CD14-positive monocyte (primary cell): Measurements from ENCODE around the gene SLC35F2. TPM values are rescaled to one million over a fixed set of nuclear protein-coding genes. Genes with fewer than 3 reads are reported as not detected.
A peak's percentile ranks its signal among the peaks of the same experiment; 100 is the strongest.

Experiments
- DNase-seq, 3 donors: peaks; one replicate each; pipeline ENCODE4 v3.0.0-alpha.2; 2011 to 2022
- H2AFZ ChIP-seq: 2 replicates; pipeline ENCODE4 v1.6.0; 2012; ENCODE audit warnings: mild to moderate bottlenecking, low read depth, low read length, inconsistent platforms; ENCODE audit not compliant: insufficient read depth, poor library complexity, severe bottlenecking
- H3K27ac ChIP-seq, 2 donors: 1 replicate in 1 of 2; 2 replicates in 1 of 2; pipeline ENCODE4 v1.5.1; 2012 to 2013; ENCODE audit warnings: low read length in 2 of 2, control low read depth in 1 of 2, inconsistent platforms in 1 of 2, low read depth in 1 of 2, mild to moderate bottlenecking in 1 of 2
- H3K27me3 ChIP-seq, 2 donors: one replicate each; pipeline versions ENCODE4 v1.6.0 to v1.6.1; 2011 to 2013; ENCODE audit warnings: low read length in 2 of 2; ENCODE audit not compliant: control insufficient read depth in 2 of 2, insufficient read depth in 2 of 2
- H3K36me3 ChIP-seq, 2 donors: replicated peaks in 1 of 2; 1 replicate in 1 of 2; 2 replicates in 1 of 2; pipeline versions ENCODE4 v1.5.1 to v1.6.1; 2012 to 2013; ENCODE audit warnings: low read length in 2 of 2, control low read depth in 1 of 2, inconsistent platforms in 1 of 2, mild to moderate bottlenecking in 1 of 2; ENCODE audit not compliant: insufficient read depth in 2 of 2, control insufficient read depth in 1 of 2
- H3K4me1 ChIP-seq, 2 donors: 1 replicate in 1 of 2; 2 replicates in 1 of 2; pipeline versions ENCODE4 v1.5.1 to v1.6.1; 2012 to 2013; ENCODE audit warnings: low read length in 2 of 2, control low read depth in 1 of 2, inconsistent platforms in 1 of 2, mild to moderate bottlenecking in 1 of 2, moderate library complexity in 1 of 2; ENCODE audit not compliant: insufficient read depth in 2 of 2, control insufficient read depth in 1 of 2
- H3K4me2 ChIP-seq: replicated peaks from 2 replicates; pipeline ENCODE3; 2012; ENCODE audit warnings: low read length, moderate library complexity, mild to moderate bottlenecking; ENCODE audit not compliant: poor library complexity, severe bottlenecking; ENCODE audit errors: extremely low read depth
- H3K4me3 ChIP-seq, 3 experiments: fragments of 200-600 bp in 1 of 3; sonication (generic) in 1 of 3; replicated peaks in 1 of 3; 1 replicate in 2 of 3; 2 replicates in 1 of 3; pipeline ENCODE4 v1.5.1; 2011 to 2013; ENCODE audit warnings: low read length in 3 of 3, mild to moderate bottlenecking in 3 of 3, control low read depth in 2 of 3, low read depth in 2 of 3, inconsistent platforms in 1 of 3, moderate library complexity in 1 of 3
- H3K79me2 ChIP-seq: 2 replicates; pipeline ENCODE4 v1.6.0; 2012; ENCODE audit warnings: mild to moderate bottlenecking, control low read depth, inconsistent platforms, low read length, moderate library complexity; ENCODE audit not compliant: insufficient read depth
- H3K9ac ChIP-seq: 2 replicates; pipeline ENCODE4 v1.6.0; 2017; ENCODE audit warnings: low read length, mild to moderate bottlenecking; ENCODE audit not compliant: insufficient read depth, poor library complexity, severe bottlenecking
- H3K9me3 ChIP-seq, 2 donors: replicated peaks in 1 of 2; 1 replicate in 1 of 2; 2 replicates in 1 of 2; pipeline versions ENCODE4 v1.5.1 to v1.6.1; 2012 to 2013; ENCODE audit warnings: low read length in 2 of 2, control low read depth in 1 of 2; ENCODE audit not compliant: control insufficient read depth in 1 of 2, insufficient read depth in 1 of 2
- H4K20me1 ChIP-seq: 2 replicates; pipeline ENCODE4 v1.6.0; 2012; ENCODE audit warnings: mild to moderate bottlenecking, low read length, control low read depth, moderate library complexity; ENCODE audit not compliant: insufficient read depth
- H3K27ac Mint-ChIP-seq, 7 donors: one replicate each; pipeline ENCODE4 v1.8.0; 2020; ENCODE audit warnings: mild to moderate bottlenecking in 7 of 7, mixed read lengths in 7 of 7, moderate library complexity in 6 of 7, inconsistent platforms in 2 of 7
- H3K27me3 Mint-ChIP-seq, 3 donors: one replicate each; pipeline ENCODE4 v1.8.0; 2021 to 2022; ENCODE audit warnings: low read depth in 3 of 3, mild to moderate bottlenecking in 3 of 3, mixed read lengths in 3 of 3, moderate library complexity in 3 of 3, inconsistent platforms in 1 of 3
- H3K36me3 Mint-ChIP-seq, 2 donors: one replicate each; pipeline ENCODE4 v1.8.0; 2020; ENCODE audit warnings: mixed read lengths in 2 of 2, inconsistent platforms in 1 of 2, mild to moderate bottlenecking in 1 of 2
- H3K4me1 Mint-ChIP-seq: one replicate; pipeline ENCODE4 v1.8.0; 2020; ENCODE audit warnings: mild to moderate bottlenecking, mixed read lengths
- H3K4me3 Mint-ChIP-seq, 2 donors: one replicate each; pipeline ENCODE4 v1.8.0; 2020; ENCODE audit warnings: mild to moderate bottlenecking in 2 of 2, mixed read lengths in 2 of 2, moderate library complexity in 1 of 2
- H3K9me3 Mint-ChIP-seq, 7 donors: one replicate each; pipeline ENCODE4 v1.8.0; 2020 to 2022; ENCODE audit warnings: mixed read lengths in 7 of 7, mild to moderate bottlenecking in 6 of 7, moderate library complexity in 6 of 7, inconsistent platforms in 2 of 7
- CTCF ChIP-seq: fragments of 200-600 bp; IDR thresholded peaks from one replicate; pipeline ENCODE4 v1.8.0; 2022; ENCODE audit warnings: antibody characterized with exemption, mild to moderate bottlenecking
- WGBS: methylation state at CpG from one replicate; pipeline ENCODE4 v1.1.5; 2013; ENCODE audit warnings: missing lambda C conversion rate; ENCODE audit not compliant: insufficient coverage; 5-methylcytosine and 5-hydroxymethylcytosine counted together
- intact Hi-C, 2 donors: fragments of 100-400 bp; cut with micrococcal nuclease; formaldehyde crosslinking; loops; one replicate each; pipeline versions ENCODE4 v1.15.0 to v1.15.1; 2023
- polyA plus RNA-seq, 3 donors: library from polyadenylated mRNA; depleted of rRNA in 1 of 3; unstranded in 2 of 3; stranded (reverse) in 1 of 3; fragments of 300-500 nt in 2 of 3; fragments of >200 nt in 1 of 3; fragmentation: Illumina TruSeq in 2 of 3; gene quantifications; 1 replicate in 2 of 3; 2 replicates in 1 of 3; pipeline ENCODE4 v1.2.3, GENCODE V29; 2012 to 2021

Gene SLC35F2
- polyA plus RNA-seq, 3 donors: 0.24 to 0.25 TPM; not detected in 1

DNA sequence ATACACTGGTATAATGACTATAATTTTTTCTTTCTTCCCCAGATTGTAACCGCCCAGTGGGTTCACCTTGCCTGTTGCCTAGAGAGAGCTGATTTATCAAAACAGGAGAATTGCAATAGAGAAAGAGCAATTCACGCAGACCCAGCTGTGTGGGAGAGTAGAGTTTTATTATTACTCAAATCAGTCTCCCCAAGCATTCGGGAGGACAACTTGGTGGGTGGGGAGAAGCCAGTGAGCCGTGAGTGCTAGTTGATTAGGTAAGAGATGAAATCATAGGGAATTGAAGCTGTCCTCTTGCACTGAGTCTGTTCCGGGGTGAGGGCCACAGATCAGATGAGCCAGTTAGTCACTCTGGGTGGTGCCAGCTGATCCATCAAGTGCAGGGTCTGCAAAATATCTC, 73.2 kb downstream of the SLC35F2 start:
- H3K79me2 ChIP-seq: no peaks in the 10 kb centered on the region
- intact Hi-C loops: no loop called here
- H3K9ac ChIP-seq: no peak overlapping the region
- TF ChIP-seq CTCF: no peak
- H3K4me3 ChIP-seq: no peak overlapping the region
- Mint-ChIP-seq H3K4me1 (no peaks in the 10 kb centered on the region), H3K4me3 (no peak overlapping the region), H3K27me3 (peaks cover 0 to 7% (median 4%) of the 10 kb centered on the region in 3 donors), H3K9me3 (no peaks in the 10 kb centered on the region), H3K27ac (peak overlapping the region in 1 of 7 donors; percentile 62), H3K36me3 (no peaks in the 10 kb centered on the region)
- no peaks in the 10 kb centered on the region for H3K36me3 ChIP-seq
- no peak overlapping the region for H3K27ac ChIP-seq
- no peaks in the 10 kb centered on the region for H3K9me3 ChIP-seq
- no peaks in the 10 kb centered on the region for H3K27me3 ChIP-seq
- no peak for DNase-seq
- 78% methylated on average over 2 of the region's 5 CpGs for WGBS
- H4K20me1 ChIP-seq: no peaks in the 10 kb centered on the region
- no peak overlapping the region for H3K4me2 ChIP-seq
- H3K4me1 ChIP-seq: no peaks in the 10 kb centered on the region
- H2AFZ ChIP-seq: no peak overlapping the region

- no peaks in the 10 kb centered on the region for H3K4me1 ChIP-seq
- TF ChIP-seq CTCF: no peak
- no peak overlapping the region for H3K27ac Mint-ChIP-seq
- no peak overlapping the region for H3K4me3 Mint-ChIP-seq
- intact Hi-C loops: no loop called here
- H3K4me3 ChIP-seq: no peak overlapping the region
- H3K9ac ChIP-seq: no peak overlapping the region
- no peaks in the 10 kb centered on the region for H4K20me1 ChIP-seq
- no peaks in the 10 kb centered on the region for H3K36me3 Mint-ChIP-seq
- H3K9me3 ChIP-seq: no peaks in the 10 kb centered on the region
- no peak overlapping the region for H3K4me2 ChIP-seq
- H3K4me1 Mint-ChIP-seq: no peaks in the 10 kb centered on the region
- no peaks in the 10 kb centered on the region for H3K79me2 ChIP-seq
- H3K36me3 ChIP-seq: no peaks in the 10 kb centered on the region
- H2AFZ ChIP-seq: no peak overlapping the region
- 100% methylated on average over 1 of the region's 4 CpGs for whole genome bisulfite sequencing
- peaks cover 0 to 17% (median 6%) of the 10 kb centered on the region in 3 donors for H3K27me3 Mint-ChIP-seq
- H3K9me3 Mint-ChIP-seq: peaks cover 0 to 2% (median 0%) of the 10 kb centered on the region in 7 donors
- H3K27me3 ChIP-seq: no peaks in the 10 kb centered on the region
- H3K27ac ChIP-seq: no peak overlapping the region
- DNase-seq: no peak
Observed at GRCh38 chr11:107783121-107783520, 75.5 kb downstream of the SLC35F2 start.
